GM18517 (cell line): Measurements from ENCODE around the gene PSMD13.
"Not testable (repeated sequence)": the region's sequence is repeated elsewhere in the genome, so short reads cannot be mapped to it uniquely, and the experiment has no call there.

Source experiments
- ATAC-seq: cut with Tn5 transposase; IDR thresholded peaks from one replicate; pipeline ENCODE4 v1.9.1; 2021; ENCODE audit warnings: mild to moderate bottlenecking, moderate library complexity; ENCODE audit not compliant: unreplicated experiment

Gene PSMD13

DNA sequence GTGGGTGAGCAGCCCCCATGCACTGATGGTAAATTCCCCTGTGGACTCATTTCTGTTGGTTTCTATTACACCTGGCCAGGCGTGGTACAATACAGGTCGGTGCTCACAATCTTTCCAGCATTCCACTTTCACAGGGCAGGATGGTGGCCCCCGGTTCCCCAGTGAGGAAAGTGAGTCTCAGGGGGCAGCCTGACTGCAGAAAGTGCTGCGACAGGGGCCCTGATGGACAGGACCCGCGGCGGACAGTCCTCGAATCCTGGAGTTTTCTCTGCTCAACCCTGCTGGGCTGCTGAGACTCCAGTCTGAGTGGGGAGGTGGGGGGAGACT lies 49.1 kb downstream of the PSMD13 start:
- ATAC-seq = no peak

DNA sequence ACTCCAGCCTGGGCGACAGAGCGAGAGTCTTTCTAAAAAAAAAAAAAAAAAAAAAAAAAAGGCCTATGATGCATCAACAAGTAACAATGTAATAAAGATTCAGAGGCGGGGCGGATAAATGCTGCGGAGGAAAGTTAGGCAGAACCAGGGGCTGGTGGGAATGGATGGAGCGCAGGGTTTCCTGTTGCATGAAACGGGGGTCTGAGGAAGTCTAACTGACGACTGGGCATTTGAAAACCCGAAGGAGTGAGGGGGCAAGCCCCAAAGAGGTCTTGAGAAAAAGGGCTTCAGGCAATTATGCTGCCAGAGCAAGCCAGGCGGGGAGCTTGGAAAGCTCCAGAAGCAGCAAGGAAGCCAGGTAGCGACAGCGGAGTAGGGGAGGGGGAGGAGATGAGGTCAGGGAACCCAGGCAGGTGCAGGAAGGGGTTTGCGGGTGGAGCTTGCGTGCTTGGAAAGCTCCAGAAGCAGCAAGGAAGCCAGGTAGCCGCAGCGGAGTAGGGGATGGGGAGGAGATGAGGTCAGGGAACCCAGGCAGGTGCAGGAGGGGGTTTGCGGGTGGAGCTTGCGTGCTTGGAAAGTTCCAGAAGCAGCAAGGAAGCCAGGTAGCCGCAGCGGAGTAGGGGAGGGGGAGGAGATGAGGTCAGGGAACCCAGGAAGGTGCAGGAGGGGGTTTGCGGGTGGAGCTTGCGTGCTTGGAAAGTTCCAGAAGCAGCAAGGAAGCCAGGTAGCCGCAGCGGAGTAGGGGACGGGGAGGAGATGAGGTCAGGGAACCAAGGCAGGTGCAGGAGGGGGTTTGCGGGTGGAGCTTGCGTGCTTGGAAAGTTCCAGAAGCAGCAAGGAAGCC lies 50.4 kb downstream of the PSMD13 start:
- ATAC-seq = not testable (repeated sequence)

DNA sequence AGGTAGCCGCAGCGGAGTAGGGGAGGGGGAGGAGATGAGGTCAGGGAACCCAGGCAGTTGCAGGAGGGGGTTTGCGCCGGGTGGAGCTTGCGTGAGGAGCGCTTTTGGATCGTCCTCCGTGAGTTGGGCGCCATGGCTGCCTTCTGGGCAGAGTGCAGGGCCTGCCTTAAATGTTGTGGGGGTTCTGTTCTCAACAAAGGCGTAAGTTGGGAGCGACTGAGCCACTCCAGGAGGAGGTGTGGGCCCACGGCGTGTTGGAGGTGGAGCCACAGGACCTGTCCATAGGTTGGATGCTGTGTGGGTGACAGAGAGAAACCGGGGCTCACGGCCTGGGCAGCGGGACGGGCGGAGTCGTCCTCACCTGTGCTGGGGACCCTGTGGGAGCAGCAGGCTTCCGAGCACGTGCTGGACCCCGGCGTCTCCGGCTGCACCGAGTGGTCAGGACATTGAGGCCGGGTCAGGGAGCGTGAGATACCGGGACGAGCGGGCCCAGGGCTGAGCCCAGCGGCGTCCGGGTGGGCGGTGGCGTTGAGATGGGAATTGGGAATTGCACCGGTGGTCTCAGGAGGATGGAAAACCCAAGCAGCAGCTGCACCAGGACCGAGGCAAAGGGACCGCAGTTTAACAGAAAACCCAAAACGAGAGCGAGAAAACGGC lies 51.2 kb downstream of the PSMD13 start:
- ATAC-seq = no peak

DNA sequence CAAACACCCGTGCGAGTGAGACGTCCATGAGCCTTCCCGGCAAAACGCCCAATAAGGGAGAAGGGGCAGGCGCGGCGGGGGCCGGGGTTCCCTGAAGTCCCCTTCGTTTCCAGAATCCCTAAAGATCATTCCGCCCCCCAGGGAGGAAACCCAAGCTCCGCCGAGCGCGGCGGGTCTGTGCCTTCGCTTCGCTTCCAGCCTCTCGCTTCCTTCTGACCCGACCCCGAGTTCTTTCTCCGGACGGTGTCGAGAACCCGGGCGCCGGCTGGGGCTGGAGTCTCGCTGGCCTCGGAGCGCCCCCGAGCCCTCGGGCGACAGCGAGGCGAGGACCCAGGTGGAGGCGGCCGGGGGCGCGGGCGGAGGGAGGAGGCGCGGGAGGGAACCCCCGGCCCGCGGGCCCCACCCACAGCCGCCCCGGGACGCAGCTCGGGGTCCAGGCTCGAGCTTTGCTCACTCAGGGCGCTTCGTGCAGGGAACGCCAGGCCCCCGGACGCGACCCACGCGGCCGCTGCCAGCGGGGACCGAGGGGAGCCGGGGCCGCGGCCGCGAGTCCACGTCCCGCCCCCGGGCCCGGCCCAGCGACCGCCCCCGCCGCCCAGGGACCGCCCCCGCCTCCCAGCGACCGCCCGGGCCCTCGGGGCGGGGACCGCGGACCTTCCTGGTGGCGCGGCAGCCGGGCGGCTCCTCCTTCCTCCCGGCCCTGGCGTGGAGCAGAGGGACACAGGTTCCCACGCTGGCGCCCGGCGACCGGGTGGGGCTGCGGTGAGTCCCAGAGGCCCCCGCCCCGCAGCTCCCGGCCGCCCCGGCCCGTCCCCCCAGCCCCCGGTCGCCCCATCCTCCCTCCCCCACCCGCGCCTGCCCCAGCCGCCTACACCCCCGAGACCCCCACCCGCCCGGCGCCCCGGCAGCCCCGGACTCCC lies 52.0 kb downstream of the PSMD13 start, which contains the start of gene PGGHG:
TSS of gene PGGHG (plus strand) at position 649 of the 920 bp plus-strand sequence. CDS start 691 bp downstream, outside the sequence.
- ATAC-seq = no peak

DNA sequence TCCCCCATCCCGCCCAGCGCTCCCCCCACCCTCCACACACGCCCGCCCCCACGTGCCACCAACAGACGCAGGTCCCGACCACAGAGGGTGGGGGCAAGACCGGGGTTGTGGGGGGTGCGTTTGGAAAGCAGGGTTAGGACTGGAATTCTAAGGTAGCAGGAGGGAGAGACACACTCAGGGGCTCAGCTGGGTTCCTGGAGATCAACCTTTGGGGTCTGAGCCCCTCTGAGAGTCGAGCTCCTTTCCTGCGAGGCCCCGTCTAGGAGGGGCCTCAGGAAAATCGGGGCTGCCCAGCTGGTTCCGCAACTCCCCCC lies 52.6 kb downstream of the PSMD13 start:
- ATAC-seq = no peak

DNA sequence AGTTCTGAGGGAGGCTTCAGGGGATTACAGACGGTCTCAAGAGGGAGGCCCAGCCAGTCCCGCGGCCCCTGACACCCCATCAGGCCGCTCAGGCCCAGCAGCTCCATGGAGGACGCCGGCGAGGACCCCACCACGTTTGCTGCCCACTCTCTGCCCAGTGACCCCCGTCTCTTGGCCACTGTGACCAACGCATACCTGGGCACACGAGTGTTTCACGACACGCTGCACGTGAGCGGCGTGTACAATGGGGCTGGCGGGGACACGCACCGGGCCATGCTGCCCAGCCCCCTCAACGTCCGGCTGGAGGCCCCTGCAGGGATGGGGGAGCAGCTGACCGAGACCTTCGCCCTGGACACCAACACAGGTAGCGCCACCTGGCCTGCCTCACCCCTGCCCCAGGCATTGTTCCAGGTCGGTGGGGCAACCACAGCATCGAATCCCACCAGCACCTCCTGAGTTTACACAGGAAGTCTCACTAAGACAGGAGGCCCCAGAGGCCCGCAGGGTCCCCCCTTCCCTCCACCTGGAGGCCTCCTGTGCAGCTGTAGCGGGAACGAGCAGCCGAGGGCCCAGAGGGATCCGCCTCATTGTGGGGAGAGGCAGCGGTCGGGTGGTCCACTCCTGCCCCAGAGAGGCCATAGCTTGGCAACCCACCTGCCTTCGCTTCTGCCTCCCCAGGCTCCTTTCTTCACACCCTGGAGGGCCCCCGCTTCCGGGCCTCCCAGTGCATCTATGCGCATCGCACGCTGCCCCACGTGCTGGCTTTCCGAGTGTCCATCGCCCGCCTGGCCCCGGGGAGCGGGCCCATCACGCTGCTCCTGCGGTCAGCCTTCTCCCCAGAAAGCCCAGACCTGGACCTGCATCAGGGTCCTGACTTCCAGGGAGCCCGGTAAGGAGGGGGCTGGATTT lies 53.2 kb downstream of the PSMD13 start:
- ATAC-seq = no peak

DNA sequence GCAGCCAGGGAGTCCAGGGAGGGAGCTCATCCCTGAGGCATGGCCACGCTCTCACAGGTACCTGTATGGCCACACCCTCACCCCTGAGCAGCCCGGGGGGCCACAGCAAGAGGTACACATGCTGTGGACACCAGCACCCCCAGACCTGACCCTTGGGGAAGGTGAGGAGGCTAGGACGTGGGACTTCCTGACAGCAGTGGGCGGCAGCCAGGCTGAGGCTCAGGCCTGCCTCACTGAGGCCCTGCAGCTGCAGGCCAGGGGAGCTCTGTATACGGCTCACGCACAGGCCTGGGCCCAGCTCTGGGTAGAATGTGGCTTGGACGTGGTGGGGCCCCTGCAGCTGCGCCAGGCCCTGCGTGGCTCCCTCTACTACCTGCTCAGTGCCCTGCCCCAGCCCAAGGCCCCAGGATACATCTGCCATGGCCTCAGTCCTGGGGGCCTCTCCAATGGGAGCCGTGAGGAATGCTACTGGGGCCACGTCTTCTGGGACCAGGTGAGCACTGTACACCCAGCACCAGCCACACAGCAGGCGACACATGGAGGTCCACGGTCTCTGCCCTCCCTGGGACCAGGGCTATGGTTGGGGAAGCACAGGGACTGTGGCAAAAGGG lies 54.0 kb downstream of the PSMD13 start:
- no peak for ATAC-seq

DNA sequence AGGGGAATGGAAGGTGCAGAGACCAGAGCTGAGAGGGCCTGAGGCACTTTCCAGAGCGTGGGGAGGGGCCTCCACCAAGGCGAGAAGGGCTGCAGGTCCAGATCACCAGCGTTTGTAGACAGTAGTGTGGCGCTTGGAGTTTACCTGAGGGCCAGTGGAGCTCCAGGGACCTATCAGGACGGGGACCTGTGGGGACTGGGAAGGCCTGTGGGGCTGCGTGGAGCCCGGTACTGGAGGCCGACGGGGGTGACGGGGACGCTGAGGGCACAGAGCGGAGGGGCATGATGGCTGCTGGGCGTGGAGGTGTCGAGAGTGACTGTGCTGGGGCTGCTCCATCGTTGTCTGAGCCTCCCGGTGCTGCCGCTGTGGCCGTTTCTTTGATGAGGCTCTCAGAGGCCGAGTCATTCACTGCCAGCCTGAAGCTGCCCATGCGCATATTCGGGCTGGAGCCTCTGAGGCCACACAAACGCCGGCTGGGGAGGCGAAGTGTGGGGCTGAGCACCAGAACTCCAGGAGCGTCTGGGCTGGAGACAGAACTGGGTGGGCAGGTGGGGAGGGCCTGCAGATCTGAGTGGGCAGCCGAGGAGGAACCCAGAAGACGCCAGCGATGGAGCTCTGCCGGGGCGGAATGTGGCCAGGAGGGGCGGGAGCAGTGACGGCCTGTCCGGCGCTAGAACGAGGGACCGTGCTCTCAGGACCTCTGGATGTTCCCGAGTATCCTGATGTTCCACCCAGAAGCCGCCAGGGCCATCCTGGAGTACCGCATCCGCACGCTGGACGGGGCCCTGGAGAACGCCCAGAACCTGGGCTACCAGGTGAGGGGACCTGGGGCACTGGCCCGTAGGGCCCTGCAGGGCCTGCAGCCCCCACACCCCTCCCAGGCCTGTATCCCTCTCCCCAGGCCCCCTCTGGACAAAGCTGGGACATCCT lies 54.8 kb downstream of the PSMD13 start:
- ATAC-seq = no peak

DNA sequence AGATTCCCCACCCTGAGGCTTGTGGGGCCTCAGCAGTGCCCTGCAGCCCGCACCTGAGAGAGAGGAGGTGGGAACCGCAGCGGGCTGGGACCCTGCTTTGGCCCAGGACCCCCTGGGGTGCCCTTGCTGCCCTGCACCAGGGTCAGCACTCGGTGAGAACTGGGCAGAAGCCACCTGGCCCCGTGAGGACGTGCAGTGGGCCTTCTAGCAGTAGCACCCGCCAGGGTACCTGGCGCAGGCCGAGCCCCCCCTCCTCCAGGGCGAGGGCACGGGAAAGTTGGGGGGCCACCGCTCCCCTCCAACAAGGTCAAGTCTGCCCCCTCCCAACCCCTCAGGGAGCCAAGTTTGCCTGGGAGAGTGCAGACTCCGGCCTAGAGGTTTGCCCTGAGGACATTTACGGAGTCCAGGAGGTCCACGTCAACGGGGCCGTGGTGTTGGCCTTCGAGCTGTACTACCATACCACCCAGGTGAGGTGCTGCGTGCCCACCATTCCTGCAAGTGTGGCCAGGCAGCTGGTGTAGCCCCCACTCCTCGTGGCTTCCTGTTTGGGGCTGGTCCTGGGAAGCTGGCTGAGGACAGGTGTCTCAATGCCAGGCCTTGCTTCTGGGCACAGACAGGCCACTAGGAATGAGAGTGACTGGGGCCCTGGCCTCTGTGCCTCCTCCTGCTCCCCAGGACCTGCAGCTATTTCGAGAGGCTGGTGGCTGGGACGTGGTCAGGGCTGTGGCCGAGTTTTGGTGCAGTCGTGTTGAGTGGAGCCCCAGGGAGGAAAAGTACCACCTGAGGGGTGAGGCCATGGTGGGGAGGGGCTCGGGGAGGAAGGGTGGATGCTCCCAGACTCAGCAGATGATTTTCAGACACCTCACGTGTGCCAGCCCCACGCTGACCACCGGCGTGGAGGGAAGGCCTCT lies 55.7 kb downstream of the PSMD13 start:
- no peak for ATAC-seq

DNA sequence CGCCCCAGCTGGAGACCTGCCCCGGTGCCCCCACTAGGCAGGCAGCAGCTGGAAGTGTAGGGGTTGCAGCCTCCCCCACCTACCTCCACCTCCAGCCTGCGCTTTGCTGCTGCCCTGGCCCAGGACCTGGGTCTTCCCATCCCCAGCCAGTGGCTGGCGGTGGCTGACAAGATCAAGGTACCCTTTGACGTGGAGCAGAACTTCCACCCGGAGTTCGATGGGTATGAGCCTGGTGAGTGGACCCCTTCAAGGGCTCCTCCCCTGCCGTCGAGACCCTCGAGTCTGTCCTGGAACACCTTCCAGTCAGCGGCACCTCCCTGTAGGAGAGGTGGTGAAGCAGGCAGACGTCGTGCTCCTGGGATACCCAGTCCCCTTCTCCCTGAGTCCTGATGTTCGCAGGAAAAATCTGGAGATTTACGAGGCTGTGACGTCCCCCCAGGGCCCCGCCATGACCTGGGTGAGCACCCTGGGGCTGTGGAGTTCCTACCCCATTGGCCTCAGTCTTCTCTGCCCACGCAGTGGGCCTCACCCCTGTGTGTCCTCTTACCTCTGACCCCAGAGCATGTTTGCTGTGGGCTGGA lies 56.6 kb downstream of the PSMD13 start:
- no peak for ATAC-seq

DNA sequence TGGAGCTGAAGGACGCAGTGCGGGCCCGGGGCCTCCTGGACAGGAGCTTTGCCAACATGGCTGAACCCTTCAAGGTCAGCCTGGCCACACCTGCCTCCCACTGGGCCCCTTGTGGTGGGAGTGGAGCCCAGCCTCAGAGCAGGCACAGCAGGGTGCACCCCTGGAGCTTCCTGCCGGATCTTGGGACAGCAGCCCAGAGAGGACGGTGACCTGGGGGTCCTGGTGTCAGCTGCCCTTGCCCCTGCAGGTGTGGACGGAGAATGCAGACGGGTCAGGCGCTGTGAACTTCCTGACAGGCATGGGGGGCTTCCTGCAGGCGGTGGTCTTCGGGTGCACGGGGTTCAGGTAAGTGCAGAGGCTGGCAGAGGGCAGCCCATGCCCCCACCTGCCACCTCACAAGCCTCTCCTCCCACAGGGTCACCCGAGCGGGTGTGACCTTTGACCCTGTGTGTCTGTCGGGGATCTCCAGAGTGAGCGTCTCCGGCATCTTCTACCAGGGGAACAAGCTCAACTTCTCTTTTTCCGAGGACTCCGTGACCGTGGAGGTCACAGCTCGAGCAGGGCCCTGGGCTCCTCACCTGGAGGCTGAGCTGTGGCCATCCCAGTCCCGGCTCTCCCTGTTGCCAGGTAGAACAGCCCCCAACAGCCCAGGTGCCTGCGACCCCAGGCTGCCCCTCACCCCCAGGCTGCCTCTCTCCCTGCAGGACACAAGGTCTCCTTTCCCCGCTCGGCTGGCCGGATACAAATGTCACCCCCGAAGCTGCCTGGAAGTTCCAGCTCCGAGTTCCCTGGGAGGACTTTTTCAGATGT lies 57.3 kb downstream of the PSMD13 start:
- ATAC-seq = no peak

DNA sequence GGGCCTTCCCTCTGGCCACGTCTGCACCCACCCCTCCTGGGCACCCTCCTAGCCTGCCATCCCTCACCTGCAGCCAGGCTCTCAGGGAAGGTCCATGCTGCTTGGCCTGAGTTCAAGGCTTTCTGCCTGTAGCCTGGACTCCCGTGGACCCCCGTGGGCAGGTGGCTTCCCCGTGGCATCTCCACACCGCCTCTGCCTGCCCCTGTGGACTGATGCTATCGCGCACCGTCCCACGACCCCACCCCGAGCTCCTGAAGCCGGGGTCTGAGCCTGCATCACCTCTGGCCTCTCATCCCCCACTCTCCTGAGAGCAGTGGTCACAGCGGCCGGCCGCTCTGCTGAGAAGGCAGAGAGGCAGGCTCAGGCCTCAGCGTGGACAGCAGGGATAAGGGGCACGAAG lies 58.0 kb downstream of the PSMD13 start:
- no peak for ATAC-seq

DNA sequence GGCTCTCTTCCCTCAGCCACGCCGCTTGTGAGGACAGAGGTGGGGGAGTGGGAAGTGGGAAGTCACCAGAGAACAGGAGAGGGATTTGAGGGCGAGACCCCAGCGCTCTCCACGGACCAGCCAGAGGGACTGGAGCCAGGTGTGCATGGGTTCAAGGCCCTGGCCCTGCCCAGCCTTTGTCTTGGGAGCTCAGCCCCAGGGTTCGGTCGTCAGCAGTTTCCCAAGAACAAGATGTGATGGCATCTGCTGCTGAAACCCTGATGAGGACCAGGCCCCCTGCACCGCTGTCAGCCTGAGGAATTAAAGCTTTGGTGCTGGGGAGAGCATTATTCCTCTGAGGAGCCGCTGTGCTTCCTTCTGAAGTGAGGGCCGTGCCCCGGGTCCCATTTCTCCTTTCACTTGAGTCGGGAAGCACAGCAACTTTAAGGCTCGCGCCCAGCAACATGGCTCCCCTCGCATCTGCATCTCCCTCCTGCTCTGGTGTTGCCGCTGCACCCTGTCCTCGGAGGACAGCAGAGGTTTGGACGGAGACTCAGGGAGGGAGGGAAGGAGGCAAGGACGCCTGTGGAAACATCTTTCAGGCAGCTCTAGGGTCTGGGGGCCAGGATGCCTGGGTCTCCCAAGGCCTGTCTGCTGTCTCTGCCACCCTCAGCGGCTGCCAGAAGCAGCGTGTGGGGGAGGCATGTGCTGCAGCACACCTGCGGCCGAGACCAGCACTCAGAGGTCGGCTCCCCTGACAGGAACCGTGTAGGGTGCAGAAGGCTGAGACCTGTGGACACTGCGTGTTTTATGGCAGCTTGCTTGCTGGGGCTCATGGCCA lies 58.8 kb downstream of the PSMD13 start:
- ATAC-seq = no peak

DNA sequence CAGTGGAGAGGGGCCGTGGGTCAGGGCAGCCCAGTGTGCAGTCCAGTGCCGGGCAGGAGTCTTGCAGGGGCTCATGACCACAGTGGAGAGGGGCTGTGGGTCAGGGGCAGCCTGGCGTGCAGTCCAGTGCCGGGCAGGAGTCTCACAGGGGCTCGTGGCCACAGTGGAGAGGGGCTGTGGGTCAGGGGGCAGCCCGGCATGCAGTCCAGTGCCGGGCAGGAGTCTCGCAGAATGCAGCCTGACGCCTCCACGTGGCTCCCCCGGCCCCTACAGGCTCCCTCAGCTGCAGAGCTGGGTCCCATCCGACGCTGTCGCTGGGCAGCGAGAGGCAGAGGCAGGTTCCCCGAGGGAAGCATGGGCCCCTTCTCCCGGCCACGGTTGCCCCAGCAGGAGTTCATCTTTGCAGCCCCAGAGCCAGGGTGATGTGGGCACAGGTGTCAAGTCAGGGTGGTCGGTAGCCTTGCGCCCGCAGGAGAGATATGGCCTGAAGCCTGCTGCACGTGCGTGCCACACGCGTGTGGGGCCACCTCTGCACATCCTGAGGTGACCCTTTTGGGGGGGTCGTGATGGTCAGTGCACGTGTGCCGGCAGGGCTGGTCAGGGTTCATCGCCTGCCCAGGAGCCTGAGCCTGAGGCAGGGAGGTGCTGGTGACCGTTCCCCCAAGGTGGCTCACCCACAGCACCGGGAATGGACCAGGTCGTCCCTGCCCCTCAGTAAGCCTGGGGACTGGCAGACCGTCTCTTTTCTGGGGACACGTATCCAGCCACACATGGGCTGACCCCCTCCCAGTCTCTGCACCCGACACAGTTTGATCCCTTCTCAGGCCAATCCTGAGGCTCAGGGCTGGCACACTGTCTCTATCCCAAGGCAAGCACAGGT lies 59.6 kb downstream of the PSMD13 start:
- no peak for ATAC-seq

DNA sequence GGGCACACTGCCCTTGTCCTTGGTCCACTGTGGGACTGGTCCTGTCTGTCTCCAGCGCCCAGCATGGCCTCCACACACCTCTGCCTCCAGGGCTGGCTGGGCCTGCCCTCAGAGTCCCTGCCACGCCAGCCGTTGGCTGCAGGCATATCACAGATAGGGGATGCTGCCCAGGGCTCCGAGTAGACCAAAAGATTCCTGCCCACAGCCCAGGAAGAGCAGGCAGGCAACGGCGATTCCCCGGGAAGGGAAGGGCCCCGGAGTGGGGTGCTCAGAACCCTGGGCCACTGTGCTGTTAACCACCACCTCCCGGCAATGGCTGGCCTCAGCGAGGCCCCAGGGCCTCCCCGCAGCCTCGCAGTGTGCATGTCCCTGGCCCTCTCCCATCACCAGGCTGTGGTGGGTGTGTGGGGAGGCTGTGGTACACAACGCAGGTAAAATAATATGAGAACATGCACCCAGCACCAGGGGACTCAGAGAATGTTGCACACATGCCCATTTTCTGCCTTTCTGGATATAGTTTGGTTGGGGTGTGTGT lies 60.3 kb downstream of the PSMD13 start:
- ATAC-seq = no peak
